ENCODE data around the gene ADRM1. TPM values are rescaled to one million over a fixed set of nuclear protein-coding genes. Genes with fewer than 3 reads are reported as not detected.

ADRM1 gene
- total RNA-seq, 1 experiment from 2014 or later, result 160 TPM

- TF ChIP-seq STAT6 (CRISPR knock-in tag; conservative IDR thresholded peaks at IDR 0.05; ENCODE audit: low read depth) (no peak), ATF2 (CRISPR knock-in tag; IDR thresholded peaks at IDR 0.05; ENCODE audit: borderline replicate concordance, low read depth) (no peak), ELF4 (CRISPR knock-in tag; IDR thresholded peaks at IDR 0.05; ENCODE audit: low read depth) (no peak), ZNF219 (CRISPR knock-in tag; IDR thresholded peaks at IDR 0.05; ENCODE audit: borderline replicate concordance) (no peak), SOX15 (CRISPR knock-in tag; IDR thresholded peaks at IDR 0.05) (no peak), HMGXB4 (CRISPR knock-in tag; IDR thresholded peaks at IDR 0.05) (no peak), CREM (CRISPR knock-in tag; IDR thresholded peaks at IDR 0.05) (no peak)
Observed at GRCh38 chr20:62344092-62344491, 41.3 kb downstream of the ADRM1 start (continued).

- H3K4me1 Mint-ChIP-seq, result peaks cover 2% of the 10 kb centered on the region; the same call in 1 of the 2 replicates
- ChIA-PET CTCF (interaction anchor here (0.7 to 1.4 kb wide), 4 partner anchors 19 to 38 kb away, joined by 3 to 8 read pairs (median 4); no protein-coding TSS in a partner anchor), POLR2A (no interaction called here)
- no peak overlapping the region for H3K4me3 Mint-ChIP-seq
- H3K9me3 Mint-ChIP-seq, result peaks cover 9% of the 10 kb centered on the region
- DNase-seq (ENCODE audit: low spot score), result no peak
- no peak for ATAC-seq
- no peaks in the 10 kb centered on the region for H3K27me3 Mint-ChIP-seq (ENCODE audit: low read depth)
- H3K27ac Mint-ChIP-seq, result peak overlapping the region; percentile 74; the same call in 1 of the 2 replicates
- H3K36me3 Mint-ChIP-seq, result peaks cover 63% of the 10 kb centered on the region
- TF ChIP-seq E2F4 (CRISPR knock-in tag; IDR thresholded peaks at IDR 0.05; ENCODE audit: borderline replicate concordance, low read depth), result no peak
- no peak for TF ChIP-seq IRF2 (CRISPR knock-in tag; IDR thresholded peaks at IDR 0.05; ENCODE audit: borderline replicate concordance, low read depth)
- no peak for TF ChIP-seq ZNF263 (CRISPR knock-in tag; IDR thresholded peaks at IDR 0.05; ENCODE audit: low read depth)
- no peak for TF ChIP-seq FOXK1 (CRISPR knock-in tag; IDR thresholded peaks at IDR 0.05)
- no peak for TF ChIP-seq SMAD4 (CRISPR knock-in tag; IDR thresholded peaks at IDR 0.05)
- TF ChIP-seq ZNF532 (CRISPR knock-in tag; IDR thresholded peaks at IDR 0.05; ENCODE audit: borderline replicate concordance), result no peak
- no peak for TF ChIP-seq GRHL2 (CRISPR knock-in tag; IDR thresholded peaks at IDR 0.05; ENCODE audit: insufficient replicate concordance, severe bottlenecking)
- TF ChIP-seq ZNF121 (CRISPR knock-in tag; IDR thresholded peaks at IDR 0.05), result no peak
- no peak for TF ChIP-seq CBFB (CRISPR knock-in tag; IDR thresholded peaks at IDR 0.05; ENCODE audit: low read depth)
- no peak for TF ChIP-seq AR (CRISPR knock-in tag; IDR thresholded peaks at IDR 0.05)
- no peak for TF ChIP-seq ATF6 (CRISPR knock-in tag; IDR thresholded peaks at IDR 0.05)
Observed at GRCh38 chr20:62344782-62345181, 42.0 kb downstream of the ADRM1 start.
